ENCODE data around the gene CLASP1.
A peak's percentile ranks its signal among the peaks of the same experiment; 100 is the strongest.
"Not testable (repeated sequence)": the region's sequence is repeated elsewhere in the genome, so short reads cannot be mapped to it uniquely, and the experiment has no call there.

CLASP1 gene

DNA sequence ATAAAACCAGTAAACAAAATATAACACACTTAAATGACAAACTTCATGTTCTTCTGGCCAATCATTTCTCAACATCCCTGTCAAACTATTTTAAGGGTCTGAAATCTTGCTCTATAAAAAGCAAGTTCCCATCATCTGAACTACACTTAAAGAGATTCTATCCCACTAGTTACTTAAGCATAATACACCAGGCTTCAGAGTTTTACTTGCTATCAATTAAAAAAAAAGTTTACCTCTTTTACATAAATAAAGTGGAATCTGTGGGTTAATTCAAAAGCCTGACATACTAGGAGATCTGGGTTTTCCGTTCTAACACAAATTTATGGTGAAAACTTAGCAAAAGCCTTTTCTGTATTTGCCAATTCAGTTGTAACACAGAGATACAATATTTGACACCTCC lies 1.9 kb downstream of the CLASP1 start:
- TF ChIP-seq, protein P1, sequence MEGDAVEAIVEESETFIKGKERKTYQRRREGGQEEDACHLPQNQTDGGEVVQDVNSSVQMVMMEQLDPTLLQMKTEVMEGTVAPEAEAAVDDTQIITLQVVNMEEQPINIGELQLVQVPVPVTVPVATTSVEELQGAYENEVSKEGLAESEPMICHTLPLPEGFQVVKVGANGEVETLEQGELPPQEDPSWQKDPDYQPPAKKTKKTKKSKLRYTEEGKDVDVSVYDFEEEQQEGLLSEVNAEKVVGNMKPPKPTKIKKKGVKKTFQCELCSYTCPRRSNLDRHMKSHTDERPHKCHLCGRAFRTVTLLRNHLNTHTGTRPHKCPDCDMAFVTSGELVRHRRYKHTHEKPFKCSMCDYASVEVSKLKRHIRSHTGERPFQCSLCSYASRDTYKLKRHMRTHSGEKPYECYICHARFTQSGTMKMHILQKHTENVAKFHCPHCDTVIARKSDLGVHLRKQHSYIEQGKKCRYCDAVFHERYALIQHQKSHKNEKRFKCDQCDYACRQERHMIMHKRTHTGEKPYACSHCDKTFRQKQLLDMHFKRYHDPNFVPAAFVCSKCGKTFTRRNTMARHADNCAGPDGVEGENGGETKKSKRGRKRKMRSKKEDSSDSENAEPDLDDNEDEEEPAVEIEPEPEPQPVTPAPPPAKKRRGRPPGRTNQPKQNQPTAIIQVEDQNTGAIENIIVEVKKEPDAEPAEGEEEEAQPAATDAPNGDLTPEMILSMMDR (conservative IDR thresholded peaks at IDR 0.05; ENCODE audit: low read depth, low read length) = no peak
- H3K4me3 ChIP-seq (ENCODE audit: low read depth, low read length) = peak overlapping the region; percentile 95

DNA sequence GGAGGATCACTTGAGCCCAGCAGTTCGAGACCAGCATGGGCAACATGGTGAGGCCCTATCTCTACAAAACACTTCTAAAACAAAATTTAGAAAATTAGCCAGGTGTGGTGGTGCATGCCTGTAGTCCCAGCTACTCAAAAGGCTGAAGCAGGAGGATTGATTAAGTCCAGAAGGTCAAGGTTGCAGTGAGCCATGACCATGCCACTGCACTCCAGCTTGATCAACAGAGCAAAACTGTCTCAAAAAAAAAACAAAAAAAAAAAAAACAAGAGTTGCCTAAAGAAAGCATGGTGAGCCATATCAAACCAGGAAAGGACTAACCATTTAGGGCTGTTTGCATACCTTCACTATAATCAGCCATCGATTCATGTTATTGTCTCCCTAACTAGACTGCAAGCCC lies 4.5 kb downstream of the CLASP1 start:
- no peak for DNase-seq (ENCODE audit: low read depth)
- TF ChIP-seq, protein P1 (conservative IDR thresholded peaks at IDR 0.05; ENCODE audit: low read depth, low read length) = no peak
- no peak overlapping the region for H3K4me3 ChIP-seq (ENCODE audit: low read depth, low read length)

More for the DNA sequence above, 1.9 kb downstream of the CLASP1 start:
- no peak for DNase-seq (ENCODE audit: low read depth)

DNA sequence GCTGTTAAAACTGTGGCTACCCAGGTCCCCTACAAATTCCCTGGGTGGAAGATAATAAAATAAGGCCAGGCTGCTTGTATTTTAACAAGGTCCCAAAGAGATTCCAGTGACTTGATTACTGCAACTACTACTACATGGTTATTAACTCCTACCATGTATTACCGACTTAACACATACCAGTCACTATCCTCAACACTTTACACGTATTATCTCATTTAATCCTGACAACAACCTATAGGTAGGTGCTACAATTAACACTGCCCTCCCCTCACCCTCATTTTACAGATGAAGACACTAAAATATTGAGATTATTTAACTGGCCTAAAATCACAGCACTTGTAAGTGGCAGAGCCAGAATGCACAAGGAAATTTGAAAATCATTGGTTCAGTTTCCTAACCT lies 5.4 kb downstream of the CLASP1 start:
- DNase-seq (ENCODE audit: low read depth) = no peak
- TF ChIP-seq, protein P1 (conservative IDR thresholded peaks at IDR 0.05; ENCODE audit: low read depth, low read length) = no peak
- H3K4me3 ChIP-seq (ENCODE audit: low read depth, low read length) = no peak overlapping the region

DNA sequence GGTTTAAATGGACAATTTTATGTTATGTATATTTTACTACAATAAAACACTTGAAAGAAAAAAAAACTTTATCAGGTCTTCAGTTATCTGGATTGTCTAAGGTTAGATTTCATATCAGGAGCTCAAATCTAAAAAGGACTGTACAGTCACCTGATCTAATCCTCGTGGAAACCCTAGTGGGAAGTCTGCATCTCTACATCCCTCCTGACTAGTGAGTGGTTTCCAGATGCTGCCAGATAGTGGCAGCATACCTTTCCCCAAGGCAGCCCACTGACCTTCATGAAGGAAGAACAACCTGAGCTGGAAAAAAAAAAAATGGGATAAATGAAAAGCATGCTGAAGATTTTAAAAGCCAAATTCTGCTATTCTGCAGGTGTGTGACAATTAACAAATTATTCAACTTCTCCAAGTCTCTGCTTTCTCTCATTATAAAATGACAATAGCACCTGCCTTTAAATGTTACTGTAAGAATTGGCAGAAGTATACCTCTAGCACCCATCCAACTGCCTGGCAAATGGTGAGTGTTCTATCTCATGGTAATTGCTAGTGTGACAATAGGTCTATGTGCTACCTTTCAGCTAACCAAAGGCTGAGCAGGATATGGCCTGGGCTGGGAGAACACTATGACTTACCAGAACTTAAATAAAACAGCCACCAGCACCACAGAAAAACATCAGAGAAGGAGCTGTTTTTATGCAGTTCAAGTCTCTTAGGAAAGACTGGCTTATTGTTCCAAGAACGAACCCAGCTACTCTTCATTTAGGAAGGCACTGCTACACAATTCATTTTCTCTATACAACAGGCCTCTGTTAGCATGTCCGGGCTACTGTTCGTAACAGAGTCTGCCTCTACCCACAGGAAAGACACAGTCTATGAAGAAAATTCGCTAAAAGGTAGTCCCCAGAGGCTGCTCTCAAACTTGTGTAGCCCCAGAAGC lies 8.6 kb downstream of the CLASP1 start:
- DNase-seq (ENCODE audit: low read depth) = no peak
- TF ChIP-seq, protein P1 (conservative IDR thresholded peaks at IDR 0.05; ENCODE audit: low read depth, low read length) = peak; percentile 5
- H3K4me3 ChIP-seq (ENCODE audit: low read depth, low read length) = no peak overlapping the region

DNA sequence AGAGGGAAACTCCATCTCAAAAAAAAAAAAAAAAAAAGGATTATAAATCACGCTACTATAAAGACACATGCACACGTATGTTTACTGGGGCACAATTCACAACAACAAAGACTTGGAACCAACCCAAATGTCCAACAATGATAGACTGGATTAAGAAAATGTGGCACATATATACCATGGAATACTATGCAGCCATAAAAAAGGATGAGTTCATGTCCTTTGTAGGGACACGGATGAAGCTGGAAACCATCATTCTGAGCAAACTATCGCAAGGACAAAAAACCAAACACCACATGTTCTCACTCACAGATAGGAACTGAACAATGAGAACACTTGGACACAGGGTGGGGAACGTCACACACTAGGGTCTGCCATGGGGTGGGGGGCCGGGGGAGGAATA lies 9.4 kb downstream of the CLASP1 start:
- DNase-seq (ENCODE audit: low read depth); H3K4me3 ChIP-seq (ENCODE audit: low read depth, low read length): not testable (repeated sequence)

DNA sequence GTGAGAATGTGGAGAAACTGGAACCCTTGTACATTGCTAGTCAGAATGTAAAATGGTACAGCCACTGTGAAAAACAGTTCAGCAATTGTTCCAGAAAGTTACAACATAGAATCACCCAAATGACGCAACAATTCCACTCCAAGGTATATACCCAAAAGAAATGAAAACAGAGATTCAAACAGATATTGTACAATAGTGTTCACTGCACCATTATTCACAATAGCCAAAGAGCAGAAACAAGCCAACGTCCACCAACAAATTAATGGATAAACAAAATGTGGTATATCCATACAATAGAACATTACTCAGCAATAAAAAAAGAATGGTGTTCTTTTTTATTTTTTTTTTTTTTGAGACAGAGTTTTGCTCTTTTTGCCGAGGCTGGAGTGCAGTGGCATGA lies 10.9 kb downstream of the CLASP1 start:
- H3K4me3 ChIP-seq (ENCODE audit: low read depth, low read length) = no peak overlapping the region

DNA sequence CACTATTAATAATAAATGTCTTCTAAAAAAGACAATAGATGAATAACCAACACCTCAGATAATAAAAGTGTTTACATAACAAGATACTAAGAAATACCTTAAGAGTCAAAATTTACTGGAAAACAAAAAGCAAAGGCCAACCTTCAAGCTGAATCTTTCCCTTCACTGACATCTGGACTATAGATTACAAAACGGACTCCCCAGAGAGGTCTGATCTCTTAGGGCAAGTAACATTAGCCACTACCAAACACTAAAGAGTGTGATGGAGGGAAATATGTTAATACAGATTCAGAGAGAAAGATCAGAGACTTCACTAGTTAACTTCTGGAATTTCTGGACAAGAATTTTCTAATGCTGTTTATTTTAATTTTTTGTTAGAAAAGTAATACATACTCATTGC lies 13.9 kb downstream of the CLASP1 start:
- TF ChIP-seq, protein P1 (conservative IDR thresholded peaks at IDR 0.05; ENCODE audit: low read depth, low read length) = no peak
- H3K4me3 ChIP-seq (ENCODE audit: low read depth, low read length) = no peak overlapping the region
- peak; percentile 73 for DNase-seq (ENCODE audit: low read depth)

More for the DNA sequence above, 10.9 kb downstream of the CLASP1 start:
- TF ChIP-seq, protein P1 (conservative IDR thresholded peaks at IDR 0.05; ENCODE audit: low read depth, low read length) = no peak
- DNase-seq (ENCODE audit: low read depth) = no peak

Data from choroid plexus epithelial cell (primary cell).